Tongue (tissue), 2 donors: ENCODE results near the gene ARG1. TPM values are rescaled to one million over a fixed set of nuclear protein-coding genes. Genes with fewer than 3 reads are reported as not detected.
A peak's percentile ranks its signal among the peaks of the same experiment; 100 is the strongest.

Experiments used
- DNase-seq: peaks from one replicate; pipeline ENCODE4 v3.0.0-alpha.2; 2015
- total RNA-seq: library from RNA; depleted of rRNA; stranded (reverse); fragments of >200 nt; gene quantifications from one replicate; pipeline ENCODE4 v1.2.3, GENCODE V29; 2014

Gene ARG1
- total RNA-seq, 1 donor from 2014 or later, result 0.92 TPM

- DNase-seq, result no peak
Observed at GRCh38 chr6:131586543-131586942, 13.5 kb downstream of the ARG1 start.

GRCh38 chr6:131587909-131588308, 14.9 kb downstream of the ARG1 start:
- DNase-seq, result no peak

- DNase-seq, result no peak
Observed at GRCh38 chr6:131588643-131589042, 15.6 kb downstream of the ARG1 start.

GRCh38 chr6:131592935-131593334, 19.9 kb downstream of the ARG1 start:
- no peak for DNase-seq

GRCh38 chr6:131594074-131594473, 21.0 kb downstream of the ARG1 start:
- no peak for DNase-seq

- DNase-seq, result peak; percentile 15
Observed at GRCh38 chr6:131597446-131597845, 24.4 kb downstream of the ARG1 start.

GRCh38 chr6:131600716-131601115, 27.7 kb downstream of the ARG1 start:
- DNase-seq, result peak; percentile 3

GRCh38 chr6:131602781-131603312, 29.8 kb downstream of the ARG1 start:
- no peak for DNase-seq

- no peak for DNase-seq
Observed at GRCh38 chr6:131613296-131613925, 40.4 kb downstream of the ARG1 start.

- DNase-seq, result no peak
Observed at GRCh38 chr6:131615275-131615674, 42.2 kb downstream of the ARG1 start.

GRCh38 chr6:131627724-131628682, 55.0 kb downstream of the ARG1 start, which contains the start of gene MED23:
Gene MED23, minus strand, starts transcription at chr6:131628242. Its CDS starts 193 bp downstream, at chr6:131628049.
- peak; percentile 98 for DNase-seq

- no peak for DNase-seq
Observed at GRCh38 chr6:131628726-131629125, 55.7 kb downstream of the ARG1 start.

GRCh38 chr6:131629651-131630050, 56.6 kb downstream of the ARG1 start:
- DNase-seq, result peak; percentile 84

- no peak for DNase-seq
Observed at GRCh38 chr6:131631625-131632289, 58.7 kb downstream of the ARG1 start.

Other genes starting within 250 kb of the ARG1 start
- gene MED23, start 55.0 kb downstream of the ARG1 start, total RNA-seq, result 42.4 TPM
- gene ENPP3, start 64.1 kb downstream of the ARG1 start, total RNA-seq, result 2.3 TPM
- gene OR2A4, start 128.2 kb downstream of the ARG1 start, total RNA-seq, result not detected
- gene CTAGE9, start 137.8 kb downstream of the ARG1 start, total RNA-seq, result not detected
- 27.7 TPM for gene ENPP1, start 234.8 kb downstream of the ARG1 start, total RNA-seq